Medulla oblongata (tissue), 1 donor: ENCODE measurements around the gene ITFG1.
A peak's percentile ranks its signal among the peaks of the same experiment; 100 is the strongest.

ENCODE experiments used
- DNase-seq: peaks from one replicate; pipeline ENCODE4 v3.0.0-alpha.2; 2015; ENCODE audit errors: extremely low spot score

Gene ITFG1

DNA sequence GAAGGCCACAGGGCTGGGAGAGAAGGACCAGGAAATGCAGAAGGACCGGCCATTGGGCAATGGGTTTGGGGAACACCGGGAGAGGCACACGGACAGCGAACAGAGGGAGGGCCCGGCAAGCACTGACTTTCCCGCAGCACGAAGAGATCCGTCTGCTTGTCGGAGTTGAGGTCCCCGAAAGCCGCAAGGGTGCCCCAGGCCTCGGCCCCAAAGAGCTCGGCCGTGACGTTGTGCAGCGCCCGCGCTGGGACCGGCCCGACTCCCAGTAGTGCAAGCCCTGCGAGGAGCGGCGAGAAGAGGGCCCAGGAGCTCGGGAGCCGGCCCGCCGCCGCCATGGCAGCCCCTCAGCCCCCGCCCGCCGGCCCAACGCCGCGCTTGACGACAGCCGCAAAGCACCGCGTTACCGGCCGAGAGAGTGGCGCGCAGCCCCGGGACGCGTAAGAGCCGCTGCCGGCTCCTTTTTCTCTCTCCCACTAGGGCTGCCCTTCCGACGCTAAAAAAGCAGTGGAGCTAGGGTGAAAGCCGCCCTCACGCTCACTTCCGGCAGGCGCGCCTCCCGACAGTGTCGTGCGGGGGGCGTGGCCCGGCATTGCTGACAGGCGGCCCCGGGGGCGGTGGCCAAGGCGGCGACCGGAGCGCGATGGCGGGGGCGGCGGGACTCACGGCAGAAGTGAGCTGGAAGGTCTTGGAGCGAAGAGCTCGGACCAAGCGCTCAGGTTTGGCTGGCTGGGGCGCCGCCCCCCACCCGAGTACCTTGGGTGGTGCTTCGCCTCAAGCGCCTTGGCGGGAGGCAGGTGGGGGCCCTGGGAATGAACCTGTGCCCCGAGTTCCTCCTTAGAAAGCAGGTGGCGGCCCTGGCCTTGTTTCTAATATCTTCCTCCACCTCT lies at the start of gene ITFG1, which contains the start of gene PHKB:
TSS of gene ITFG1 (minus strand) at position 353 of the 887 bp plus-strand sequence. CDS start at position 335, 18 bp downstream.
TSS of gene PHKB (plus strand) at position 621 of the 887 bp plus-strand sequence. CDS start at position 641, 20 bp downstream.
- DNase-seq, result peak; percentile 82

GRCh38 chr16:47507701-47508100 lies 46.8 kb upstream of the ITFG1 start:
- no peak for DNase-seq

DNA sequence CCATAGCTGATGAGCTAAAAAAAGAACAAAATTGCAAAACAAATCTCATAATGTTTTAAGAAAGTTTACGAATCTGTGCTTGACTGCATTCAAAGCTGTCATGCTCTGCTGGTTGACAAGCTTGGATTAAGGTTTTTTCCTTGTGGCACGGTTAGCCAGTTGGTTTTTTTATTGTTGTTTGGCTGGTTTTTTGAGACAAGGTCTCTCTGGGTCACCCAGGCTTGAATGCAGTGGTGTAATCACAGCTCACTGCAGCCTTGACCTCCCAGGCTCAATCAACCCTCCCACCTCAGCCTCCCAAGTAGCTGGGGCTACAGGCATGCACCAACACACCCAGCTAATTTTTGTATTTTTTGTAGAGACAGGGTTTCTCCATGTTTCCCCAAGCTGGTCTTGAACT lies 45.9 kb upstream of the ITFG1 start:
- DNase-seq, result no peak

- no peak for DNase-seq
Observed at GRCh38 chr16:47504599-47504998, 43.7 kb upstream of the ITFG1 start.

DNA sequence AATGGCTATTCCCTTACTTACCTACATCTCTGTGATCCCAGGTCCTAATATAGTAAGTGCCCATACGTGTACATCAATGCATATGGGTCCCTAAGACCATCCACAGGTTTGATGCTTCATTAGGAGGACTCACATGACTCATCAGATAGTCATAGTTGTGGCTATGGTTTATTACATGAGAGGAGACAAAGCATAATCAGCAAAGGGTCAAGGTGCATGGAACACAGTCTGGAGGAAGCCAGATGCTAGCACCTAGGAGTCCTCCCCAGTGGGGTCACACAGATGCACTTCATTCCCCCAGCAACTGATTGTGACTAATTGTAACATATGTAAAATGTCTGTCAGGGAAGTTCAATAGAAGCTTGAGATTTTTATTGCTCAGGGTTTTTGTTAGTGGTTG lies 43.1 kb upstream of the ITFG1 start:
- DNase-seq, result no peak

GRCh38 chr16:47499700-47500264 lies 38.9 kb upstream of the ITFG1 start:
- DNase-seq, result no peak

GRCh38 chr16:47499080-47499699 lies 38.3 kb upstream of the ITFG1 start:
- DNase-seq, result no peak

DNA sequence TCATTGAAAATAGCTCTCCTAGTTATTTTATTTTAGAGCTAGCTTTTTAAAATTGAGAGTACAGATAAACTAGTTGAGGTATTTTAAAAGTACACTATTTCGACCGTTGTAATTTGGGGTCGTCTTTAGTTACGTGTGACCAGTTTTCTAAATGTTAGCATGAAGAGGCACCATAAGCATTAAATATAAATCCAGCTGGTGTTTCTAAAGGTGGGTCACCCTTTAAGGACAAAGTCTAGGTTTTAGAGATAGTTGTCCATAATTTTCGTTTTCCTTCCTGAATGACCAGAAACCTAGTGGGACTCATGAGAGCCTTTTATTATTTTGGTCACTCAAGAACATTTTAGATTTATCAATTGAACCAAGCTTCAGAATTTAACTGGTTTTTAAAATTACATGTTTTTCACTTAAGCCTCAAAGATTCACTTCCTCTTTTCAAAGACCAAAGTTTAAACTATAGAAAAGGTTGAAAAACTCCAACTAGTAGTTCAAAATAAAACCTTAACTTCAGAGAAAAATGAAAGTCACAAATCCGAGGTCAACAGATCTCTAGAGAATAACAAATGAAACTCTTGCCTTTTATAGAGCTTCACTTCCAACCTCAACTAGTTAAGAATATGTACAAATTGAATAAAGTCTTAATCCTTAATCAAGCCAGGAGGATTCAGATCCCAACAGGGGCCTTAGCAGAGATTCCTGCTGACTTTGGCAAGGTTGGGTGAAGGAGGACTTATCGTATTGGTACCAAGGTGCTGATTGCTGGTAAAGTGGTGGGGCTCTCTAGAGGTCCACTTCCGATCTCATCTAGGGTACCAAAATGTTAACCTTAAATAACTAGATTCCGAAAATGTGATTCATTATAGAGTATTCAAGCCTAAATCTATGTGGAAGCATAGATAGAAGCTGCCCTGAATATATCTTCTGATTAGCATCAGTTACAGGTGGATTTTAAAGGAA lies 32.8 kb upstream of the ITFG1 start:
- DNase-seq, result peak; percentile 5

GRCh38 chr16:47492428-47493377 lies 31.8 kb upstream of the ITFG1 start:
- peak; percentile 76 for DNase-seq

GRCh38 chr16:47492036-47492427 lies 31.2 kb upstream of the ITFG1 start:
- DNase-seq, result no peak

GRCh38 chr16:47490471-47490870 lies 29.6 kb upstream of the ITFG1 start:
- no peak for DNase-seq

- no peak for DNase-seq
Observed at GRCh38 chr16:47488051-47488450, 27.2 kb upstream of the ITFG1 start.

- no peak for DNase-seq
Observed at GRCh38 chr16:47486856-47487255, 26.0 kb upstream of the ITFG1 start.

- no peak for DNase-seq
Observed at GRCh38 chr16:47483616-47484015, 22.8 kb upstream of the ITFG1 start.

- DNase-seq, result no peak
Observed at GRCh38 chr16:47481698-47482374, 21.0 kb upstream of the ITFG1 start.

GRCh38 chr16:47480410-47480809 lies 19.5 kb upstream of the ITFG1 start:
- no peak for DNase-seq

- DNase-seq, result no peak
Observed at GRCh38 chr16:47477679-47478078, 16.8 kb upstream of the ITFG1 start.

- no peak for DNase-seq
Observed at GRCh38 chr16:47476654-47477345, 15.9 kb upstream of the ITFG1 start.

DNA sequence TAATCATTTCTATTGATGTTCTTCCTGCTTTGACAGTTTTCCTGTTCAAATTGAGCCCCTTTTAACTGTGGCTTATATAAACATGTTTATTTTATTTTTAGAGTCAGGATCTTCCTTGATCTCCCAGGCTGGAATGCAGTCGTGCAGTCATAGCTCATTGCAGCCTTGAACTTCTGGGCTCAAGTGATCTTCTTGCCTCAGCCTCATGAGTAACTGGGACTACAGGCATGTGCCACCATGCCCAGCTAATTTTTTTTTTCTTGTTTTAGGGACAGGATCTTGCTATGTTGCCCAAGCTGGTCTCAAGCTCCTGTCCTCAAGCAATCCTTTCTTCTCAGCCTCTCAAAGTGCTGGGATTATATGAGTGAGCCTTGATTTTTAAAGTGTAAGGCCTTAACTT lies 14.9 kb upstream of the ITFG1 start:
- no peak for DNase-seq
